Gastrocnemius medialis (tissue), 4 donors: ENCODE results near the gene CHML.

Experiments used
- POLR2A ChIP-seq, 2 donors: fragments of 450-650 bp; IDR thresholded peaks; one replicate each; pipeline ENCODE4 v1.6.1; 2017; ENCODE audit warnings: antibody characterized with exemption in 2 of 2, mild to moderate bottlenecking in 2 of 2, moderate library complexity in 2 of 2
- TF ChIP-seq, protein P1 (sequence below), 5 experiments: fragments of 450-650 bp in 3 of 5; fragments of 200-600 bp in 2 of 5; sonication (generic) in 2 of 5; IDR thresholded peaks in 4 of 5; conservative IDR thresholded peaks in 1 of 5; 1 replicate in 4 of 5; 2 replicates in 1 of 5; pipeline ENCODE4 v1.5.1; 2016 to 2019; ENCODE audit warnings: antibody characterized with exemption in 5 of 5, mild to moderate bottlenecking in 3 of 5, moderate library complexity in 3 of 5

DNA sequence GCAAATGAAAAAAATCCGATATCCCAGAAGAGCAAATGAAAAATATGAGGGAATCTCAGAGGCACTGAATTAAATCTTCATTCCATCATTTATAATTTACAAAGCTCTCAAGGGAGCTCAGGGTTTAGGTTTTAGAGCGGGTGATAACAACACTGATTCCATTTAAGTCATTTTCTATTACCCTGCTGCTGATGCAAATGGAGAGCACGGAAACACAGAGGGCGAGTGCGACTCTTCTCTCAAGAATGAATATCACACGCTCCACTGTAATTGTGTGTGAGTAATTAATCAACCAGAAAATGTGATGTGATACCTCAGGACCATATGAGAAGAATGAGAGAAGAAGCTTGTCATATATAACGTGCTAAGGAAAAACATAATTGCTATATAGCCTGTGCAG lies 22.7 kb downstream of the CHML start:
- TF ChIP-seq, protein P1, sequence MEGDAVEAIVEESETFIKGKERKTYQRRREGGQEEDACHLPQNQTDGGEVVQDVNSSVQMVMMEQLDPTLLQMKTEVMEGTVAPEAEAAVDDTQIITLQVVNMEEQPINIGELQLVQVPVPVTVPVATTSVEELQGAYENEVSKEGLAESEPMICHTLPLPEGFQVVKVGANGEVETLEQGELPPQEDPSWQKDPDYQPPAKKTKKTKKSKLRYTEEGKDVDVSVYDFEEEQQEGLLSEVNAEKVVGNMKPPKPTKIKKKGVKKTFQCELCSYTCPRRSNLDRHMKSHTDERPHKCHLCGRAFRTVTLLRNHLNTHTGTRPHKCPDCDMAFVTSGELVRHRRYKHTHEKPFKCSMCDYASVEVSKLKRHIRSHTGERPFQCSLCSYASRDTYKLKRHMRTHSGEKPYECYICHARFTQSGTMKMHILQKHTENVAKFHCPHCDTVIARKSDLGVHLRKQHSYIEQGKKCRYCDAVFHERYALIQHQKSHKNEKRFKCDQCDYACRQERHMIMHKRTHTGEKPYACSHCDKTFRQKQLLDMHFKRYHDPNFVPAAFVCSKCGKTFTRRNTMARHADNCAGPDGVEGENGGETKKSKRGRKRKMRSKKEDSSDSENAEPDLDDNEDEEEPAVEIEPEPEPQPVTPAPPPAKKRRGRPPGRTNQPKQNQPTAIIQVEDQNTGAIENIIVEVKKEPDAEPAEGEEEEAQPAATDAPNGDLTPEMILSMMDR (IDR thresholded peaks at IDR 0.05 in 4 of 5, conservative IDR thresholded peaks at IDR 0.05 in 1 of 5): no peak
- no peak for TF ChIP-seq POLR2A (IDR thresholded peaks at IDR 0.05)
